Measurements from ENCODE around the gene STARD13. TPM values are rescaled to one million over a fixed set of nuclear protein-coding genes. Genes with fewer than 3 reads are reported as not detected.

STARD13 gene
- total RNA-seq, 2 donors from 2014 or later: 27.4 to 31.1 TPM

- no peak for DNase-seq (ENCODE audit: low spot score)
- no peaks in the 10 kb centered on the region for H3K9me3 ChIP-seq
- TF ChIP-seq CTCF (IDR thresholded peaks at IDR 0.05) (no peak), POLR2AphosphoS5 (IDR thresholded peaks at IDR 0.05) (no peak), POLR2A (IDR thresholded peaks at IDR 0.05) (no peak)
- H3K27ac ChIP-seq: no peak overlapping the region
- no peak overlapping the region for H3K4me3 ChIP-seq
- 95% methylated on average over 20 of the region's 20 CpGs for WGBS
- H3K4me1 ChIP-seq (replicated peaks): peaks cover 4% of the 10 kb centered on the region
- intact Hi-C loops (cut with DNase I): no loop called here
- no peaks in the 10 kb centered on the region for H3K27me3 ChIP-seq (replicated peaks; ENCODE audit: insufficient read depth)
- peaks cover 0 to 4% of the 10 kb centered on the region in 2 donors for H3K36me3 ChIP-seq
These were observed 156.3 kb downstream of the STARD13 start for GRCh38 chr13:33129094-33129832.

DNA sequence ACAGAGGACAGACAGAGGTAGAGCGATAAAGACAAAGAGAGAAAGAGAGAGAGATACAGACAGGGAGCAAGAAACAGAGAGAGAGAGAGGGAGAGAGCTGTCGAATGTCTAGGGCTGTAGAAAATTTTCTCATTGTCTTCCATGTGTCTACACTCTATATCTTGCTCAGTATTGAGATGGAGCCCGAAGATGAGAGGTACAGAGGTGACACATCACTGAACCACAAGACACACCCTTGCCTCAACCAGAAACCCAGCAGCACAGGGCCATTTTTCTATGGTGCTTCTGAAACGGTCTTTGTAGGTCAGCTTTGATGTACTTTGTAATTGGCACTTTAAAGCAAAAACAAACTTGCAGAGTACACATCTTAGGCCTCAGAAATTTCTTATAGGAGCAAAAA lies 157.4 kb downstream of the STARD13 start:
- 72% methylated on average over 4 of the region's 4 CpGs for WGBS
- Histone ChIP-seq H3K4me1 (replicated peaks) (peaks cover 4% of the 10 kb centered on the region), H3K27ac (peak overlapping the region in 1 of 2 donors; percentile 60), H3K36me3 (peaks cover 0 to 4% of the 10 kb centered on the region in 2 donors), H3K9me3 (no peaks in the 10 kb centered on the region), H3K27me3 (replicated peaks; ENCODE audit: insufficient read depth) (no peaks in the 10 kb centered on the region), H3K4me3 (no peak overlapping the region)
- TF ChIP-seq CTCF (IDR thresholded peaks at IDR 0.05): no peak
- DNase-seq (ENCODE audit: low spot score): no peak
- intact Hi-C loops (cut with DNase I): no loop called here

GRCh38 chr13:33127009-33127551 lies 158.5 kb downstream of the STARD13 start:
- Histone ChIP-seq H3K4me3 (no peak overlapping the region), H3K27ac (peak overlapping the region in 1 of 2 donors; percentile 60), H3K36me3 (peaks cover 0 to 4% of the 10 kb centered on the region in 2 donors), H3K4me1 (replicated peaks) (peaks cover 4% of the 10 kb centered on the region), H3K27me3 (replicated peaks; ENCODE audit: insufficient read depth) (no peaks in the 10 kb centered on the region), H3K9me3 (no peaks in the 10 kb centered on the region)
- DNase-seq (ENCODE audit: low spot score): no peak
- intact Hi-C loops (cut with DNase I): no loop called here
- 62% methylated on average over 14 of the region's 14 CpGs for WGBS
- TF ChIP-seq POLR2AphosphoS5 (IDR thresholded peaks at IDR 0.05) (no peak), POLR2A (IDR thresholded peaks at IDR 0.05) (no peak), CTCF (IDR thresholded peaks at IDR 0.05) (no peak)

GRCh38 chr13:33125821-33126570 lies 159.6 kb downstream of the STARD13 start:
- peak overlapping the region; percentile 42 to 60 for H3K27ac ChIP-seq
- H3K36me3 ChIP-seq: peaks cover 0 to 4% of the 10 kb centered on the region in 2 donors
- peaks cover 4% of the 10 kb centered on the region for H3K4me1 ChIP-seq (replicated peaks)
- intact Hi-C loops (cut with DNase I): no loop called here
- peak; percentile 40 for DNase-seq (ENCODE audit: low spot score)
- H3K27me3 ChIP-seq (replicated peaks; ENCODE audit: insufficient read depth): no peaks in the 10 kb centered on the region
- TF ChIP-seq CTCF (IDR thresholded peaks at IDR 0.05) (no peak), POLR2A (IDR thresholded peaks at IDR 0.05) (no peak), POLR2AphosphoS5 (IDR thresholded peaks at IDR 0.05) (peak; percentile 70)
- no peaks in the 10 kb centered on the region for H3K9me3 ChIP-seq
- 50% methylated on average over 10 of the region's 10 CpGs for WGBS
- H3K4me3 ChIP-seq: no peak overlapping the region
